ENCODE measurements around the gene WDSUB1.

The WDSUB1 gene, protein sequence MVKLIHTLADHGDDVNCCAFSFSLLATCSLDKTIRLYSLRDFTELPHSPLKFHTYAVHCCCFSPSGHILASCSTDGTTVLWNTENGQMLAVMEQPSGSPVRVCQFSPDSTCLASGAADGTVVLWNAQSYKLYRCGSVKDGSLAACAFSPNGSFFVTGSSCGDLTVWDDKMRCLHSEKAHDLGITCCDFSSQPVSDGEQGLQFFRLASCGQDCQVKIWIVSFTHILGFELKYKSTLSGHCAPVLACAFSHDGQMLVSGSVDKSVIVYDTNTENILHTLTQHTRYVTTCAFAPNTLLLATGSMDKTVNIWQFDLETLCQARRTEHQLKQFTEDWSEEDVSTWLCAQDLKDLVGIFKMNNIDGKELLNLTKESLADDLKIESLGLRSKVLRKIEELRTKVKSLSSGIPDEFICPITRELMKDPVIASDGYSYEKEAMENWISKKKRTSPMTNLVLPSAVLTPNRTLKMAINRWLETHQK

GRCh38 chr2:159285929-159286708, at the start of gene WDSUB1:
WDSUB1 (minus strand) TSS chr2:159286703; CDS start chr2:159283069, 3,634 bp downstream.
- DNase-seq (ENCODE audit: low spot score), result peak; percentile 23

- DNase-seq (ENCODE audit: low spot score), result no peak
Observed at GRCh38 chr2:159326569-159327255, 40.2 kb upstream of the WDSUB1 start.

DNA sequence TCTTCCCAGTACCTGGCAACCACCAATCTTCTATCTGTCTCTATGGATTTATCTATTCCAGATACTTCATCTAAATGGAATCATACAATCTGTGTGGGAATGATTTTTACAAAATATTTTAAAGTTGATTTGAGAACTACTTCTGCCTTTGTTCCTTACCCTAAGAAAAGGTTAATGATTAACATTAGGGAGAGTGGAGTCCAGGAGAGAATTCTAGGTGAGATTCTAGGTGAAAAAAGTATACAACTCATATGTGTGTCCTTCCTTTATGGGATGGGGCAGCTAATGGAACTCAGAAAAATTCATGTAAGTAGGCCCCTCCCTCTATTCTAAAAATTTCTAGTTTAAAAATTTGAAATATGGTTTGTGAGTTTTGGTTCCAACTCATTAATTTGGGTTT, 35.9 kb upstream of the WDSUB1 start:
- no peak for DNase-seq (ENCODE audit: low spot score)

DNA sequence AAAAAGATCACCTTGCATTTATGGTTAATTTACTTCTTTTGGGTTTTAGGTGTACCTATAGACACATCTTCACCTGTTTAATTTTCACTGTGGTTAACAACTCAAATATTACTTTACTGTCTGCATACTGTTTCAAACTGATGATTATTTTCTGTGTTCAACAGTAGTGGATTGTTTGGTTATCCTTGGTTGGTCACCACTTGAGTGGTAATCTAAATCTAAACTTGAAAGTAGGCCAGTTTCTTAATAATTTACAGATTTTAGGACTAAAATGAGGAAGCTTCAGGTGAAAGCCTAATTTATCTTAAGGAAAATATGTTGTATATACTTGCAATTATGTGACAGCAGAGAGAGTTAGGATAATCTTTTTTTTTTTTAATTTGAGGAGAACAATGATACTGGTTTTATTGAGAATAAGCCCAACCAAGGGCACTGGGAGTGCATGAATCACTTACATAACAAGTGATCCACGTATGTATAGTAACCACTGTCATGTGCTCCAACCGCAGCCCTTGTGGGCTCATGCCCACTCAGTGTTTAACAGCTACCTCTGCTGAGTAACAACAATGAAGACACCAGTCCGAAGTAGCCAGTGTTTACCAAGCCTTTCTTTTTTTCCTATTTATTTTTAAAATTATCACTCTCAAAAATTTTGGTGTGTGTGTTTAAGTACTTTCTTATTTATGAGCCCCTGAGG, 31.0 kb upstream of the WDSUB1 start:
- peak; percentile 20 for DNase-seq (ENCODE audit: low spot score)

- DNase-seq (ENCODE audit: low spot score), result no peak
Observed at GRCh38 chr2:159307942-159308341, 21.4 kb upstream of the WDSUB1 start.

DNA sequence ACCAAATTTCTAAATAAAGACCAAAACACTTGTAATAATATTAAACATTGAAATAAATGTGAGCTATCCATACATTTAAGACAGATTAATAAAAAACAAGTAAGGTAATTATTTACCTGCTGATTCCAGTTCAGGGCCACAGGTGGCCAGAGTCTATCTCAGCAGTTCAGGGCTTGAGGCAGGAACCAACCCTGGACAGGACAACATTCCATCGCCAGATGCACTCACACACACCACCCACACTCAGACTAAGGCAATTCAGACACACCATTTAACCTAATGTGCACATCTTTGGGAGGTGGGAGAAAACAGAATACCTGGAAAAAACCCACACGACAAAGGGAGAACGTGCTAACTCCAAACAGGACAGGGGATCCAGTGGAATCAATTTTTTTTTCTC, 14.1 kb upstream of the WDSUB1 start:
- no peak for DNase-seq (ENCODE audit: low spot score)

DNA sequence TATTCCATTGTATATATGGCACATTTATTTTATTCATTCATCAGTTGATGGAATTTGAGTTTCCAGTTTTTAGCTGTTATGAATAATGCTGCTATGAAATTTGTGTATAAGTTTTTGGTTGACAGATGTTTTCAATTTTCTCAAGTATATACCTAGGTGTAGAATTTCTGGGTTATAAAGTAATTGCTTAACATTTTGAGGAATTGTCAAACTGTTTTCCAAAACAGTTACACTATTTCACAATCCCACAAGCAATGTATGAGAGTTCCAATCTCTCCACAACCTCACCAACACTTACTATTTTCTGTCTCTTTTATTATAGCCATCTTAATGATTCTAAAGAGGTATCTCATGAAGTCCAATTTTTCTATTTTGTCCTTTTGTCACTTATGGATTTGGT, 12.5 kb upstream of the WDSUB1 start:
- no peak for DNase-seq (ENCODE audit: low spot score)

- no peak for DNase-seq (ENCODE audit: low spot score)
Observed at GRCh38 chr2:159297042-159297707, 10.7 kb upstream of the WDSUB1 start.

DNA sequence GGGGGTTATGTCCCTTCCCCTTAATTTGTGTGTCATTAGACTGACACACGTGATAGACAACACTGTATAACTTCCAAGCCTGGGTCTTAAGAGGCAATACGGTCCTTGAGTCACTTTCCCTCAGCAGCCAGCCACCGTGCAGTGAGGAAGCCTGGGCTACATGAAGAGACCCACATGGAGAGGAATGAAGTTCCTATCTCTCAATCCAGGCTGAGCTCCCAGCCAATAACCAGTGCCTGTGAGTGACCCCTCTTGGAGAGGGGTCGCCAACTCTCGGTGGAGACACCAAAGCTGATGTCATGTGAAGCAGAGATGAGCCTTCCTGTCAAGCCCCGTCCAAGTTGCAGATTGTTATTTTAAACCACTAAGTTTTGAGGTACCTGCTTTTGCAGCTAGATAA, 5.7 kb upstream of the WDSUB1 start:
- DNase-seq (ENCODE audit: low spot score), result no peak

GRCh38 chr2:159290289-159290907, 3.9 kb upstream of the WDSUB1 start:
- no peak for DNase-seq (ENCODE audit: low spot score)

- no peak for DNase-seq (ENCODE audit: low spot score)
Observed at GRCh38 chr2:159287733-159288132, 1.2 kb upstream of the WDSUB1 start.

GRCh38 chr2:159286709-159287441, 372 bp upstream of the WDSUB1 start:
- DNase-seq (ENCODE audit: low spot score), result peak; percentile 97

DNA sequence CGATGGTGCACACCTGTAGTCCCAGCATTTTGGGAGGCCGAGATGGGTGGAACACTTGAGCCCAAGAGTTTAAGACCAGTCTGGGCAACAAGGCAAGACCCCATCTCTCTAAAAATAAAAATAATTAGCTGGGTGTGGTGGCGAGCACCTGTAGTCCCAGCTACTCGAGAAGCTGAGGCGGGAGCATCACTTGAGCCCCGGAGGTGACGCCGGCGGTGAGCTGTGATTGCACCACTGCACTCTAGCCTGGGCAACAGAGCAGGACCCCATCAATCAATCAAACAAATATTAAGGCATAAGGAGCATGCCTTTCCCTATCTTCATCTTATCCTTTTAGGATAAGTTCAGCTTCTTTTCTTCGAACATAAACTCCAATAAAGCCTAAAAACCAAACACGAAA, 1.1 kb downstream of the WDSUB1 start:
- no peak for DNase-seq (ENCODE audit: low spot score)

DNA sequence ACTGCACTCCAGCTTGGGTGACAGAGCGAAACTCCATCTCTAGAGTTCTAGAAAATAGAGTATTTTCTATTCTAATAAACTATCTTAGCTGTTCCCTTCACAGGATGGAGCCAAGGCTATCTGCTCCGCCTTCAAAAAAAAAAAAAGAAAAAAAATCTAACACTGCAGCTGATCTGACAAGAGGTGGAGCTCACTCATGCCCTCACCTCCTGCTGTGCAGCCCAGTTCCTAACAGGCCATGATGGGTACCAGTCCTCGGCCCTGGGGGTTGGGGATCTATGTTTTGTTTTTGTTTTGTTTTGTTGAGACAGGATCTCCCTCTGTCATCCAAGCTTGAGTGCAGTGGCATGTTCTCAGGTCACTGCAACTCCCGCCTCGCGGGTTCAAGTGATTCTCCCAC, 3.0 kb downstream of the WDSUB1 start:
- DNase-seq (ENCODE audit: low spot score), result no peak

GRCh38 chr2:159281002-159281401, 5.5 kb downstream of the WDSUB1 start:
- DNase-seq (ENCODE audit: low spot score), result no peak

DNA sequence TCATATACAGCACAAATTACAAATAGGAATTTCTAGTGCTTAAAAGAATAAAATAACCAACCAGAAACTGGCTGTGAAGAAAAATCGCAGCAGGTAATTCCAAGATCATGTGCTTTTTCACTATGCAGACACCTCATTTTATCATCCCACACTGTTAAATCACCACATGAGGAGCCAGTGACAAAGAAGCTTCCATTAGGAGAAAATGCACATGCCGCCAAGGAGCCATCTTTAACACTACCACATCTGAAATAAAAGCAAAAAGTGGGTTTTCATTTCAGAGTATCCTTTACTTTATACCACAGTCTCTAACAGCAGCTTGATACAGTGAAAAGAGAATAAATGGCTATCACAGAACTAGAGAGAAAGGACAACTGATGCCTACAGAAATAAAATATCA, 6.8 kb downstream of the WDSUB1 start:
- DNase-seq (ENCODE audit: low spot score), result no peak

- DNase-seq (ENCODE audit: low spot score), result no peak
Observed at GRCh38 chr2:159275111-159275510, 11.4 kb downstream of the WDSUB1 start.

- DNase-seq (ENCODE audit: low spot score), result no peak
Observed at GRCh38 chr2:159272156-159272555, 14.3 kb downstream of the WDSUB1 start.

- DNase-seq (ENCODE audit: low spot score), result no peak
Observed at GRCh38 chr2:159270744-159271379, 15.6 kb downstream of the WDSUB1 start.

DNA sequence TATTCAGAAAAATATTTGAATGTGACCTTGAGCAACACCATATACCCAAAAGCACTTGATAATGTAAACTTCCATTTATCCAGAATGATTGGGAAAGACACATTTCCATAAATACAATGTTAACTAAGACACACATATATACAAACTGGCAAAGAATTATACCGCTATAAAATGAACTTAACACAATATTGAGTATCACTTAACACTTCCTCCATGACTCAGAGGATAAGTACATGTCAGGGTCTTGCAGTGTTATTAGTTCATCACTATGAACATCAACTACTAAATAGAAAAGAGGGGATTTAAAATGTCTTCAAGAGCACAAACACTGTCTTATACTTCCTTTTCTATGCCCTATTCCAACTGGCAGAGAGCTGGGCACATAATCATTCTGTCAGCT, 18.6 kb downstream of the WDSUB1 start:
- DNase-seq (ENCODE audit: low spot score), result no peak

Measured in COLO829 (cell line).